ENCODE results near the gene DEDD2. TPM values are rescaled to one million over a fixed set of nuclear protein-coding genes. Genes with fewer than 3 reads are reported as not detected.
A peak's percentile ranks its signal among the peaks of the same experiment; 100 is the strongest.

DEDD2 gene
- total and polyA plus RNA-seq, 10 of the 15 experiments (the other 5 are each of a cell fraction or from before 2014, with no cell fraction given), result 2.5 to 24.7 (median 17.6) TPM

DNA sequence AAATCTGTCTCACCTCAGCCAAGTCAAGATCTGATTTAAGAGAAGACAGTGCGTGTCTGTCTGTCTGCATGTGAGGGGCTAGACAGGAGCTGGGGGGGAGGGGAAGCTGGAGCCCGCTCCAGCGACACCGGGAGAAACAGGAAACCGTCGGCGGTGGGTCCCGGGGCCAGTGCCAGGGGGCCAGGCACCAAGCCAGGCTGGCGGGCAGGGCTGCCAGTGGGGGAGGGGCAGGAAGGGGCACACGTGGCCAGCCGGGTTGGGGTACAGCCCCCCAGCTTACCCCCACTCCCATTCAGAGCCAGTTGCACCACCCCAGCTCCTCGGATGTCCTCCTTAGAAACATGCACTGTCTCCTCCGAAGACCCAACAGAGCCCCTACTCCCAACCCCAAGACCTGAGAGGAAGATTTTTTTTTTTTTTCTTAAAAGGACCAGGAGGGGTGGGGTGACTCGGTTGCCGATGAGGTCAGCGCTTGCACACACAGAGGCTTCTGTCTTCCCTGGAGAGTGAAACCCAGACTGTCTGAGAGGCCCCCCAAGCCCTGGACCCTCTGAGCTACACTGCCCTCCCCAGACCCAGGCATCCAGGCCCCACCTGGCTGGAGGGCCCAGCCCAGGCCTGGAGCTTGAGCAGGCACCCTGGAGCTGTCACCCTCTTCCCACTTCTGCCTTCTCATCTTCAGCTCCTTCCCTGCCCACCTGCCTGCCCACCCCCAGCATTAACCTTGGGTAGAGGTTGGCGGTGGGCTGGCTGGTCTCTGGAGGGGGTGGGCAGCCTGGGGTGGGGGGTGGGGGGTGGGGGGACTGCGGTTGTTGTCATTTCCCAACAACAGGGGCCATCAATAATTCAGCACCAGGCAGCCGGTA is 33.4 kb upstream of the DEDD2 start:
- Histone ChIP-seq H3K27me3 (replicated peaks in 1 of 2; ENCODE audit: control insufficient read depth in 2 of 2, insufficient read depth in 2 of 2, low read length in 1 of 2) (no peaks in the 10 kb centered on the region), H3K27ac (ENCODE audit: control insufficient read depth, insufficient read depth) (no peak overlapping the region), H4K20me1 (ENCODE audit: control insufficient read depth, insufficient read depth) (no peaks in the 10 kb centered on the region), H3K4me2 (ENCODE audit: control insufficient read depth, insufficient read depth) (peak overlapping the region; percentile 91), H3K36me3 (ENCODE audit: control insufficient read depth in 2 of 2, insufficient read depth in 2 of 2, low read length in 1 of 2) (peaks cover 0 to 7% of the 10 kb centered on the region in 2 experiments; a peak in 2 of 4 replicates), H3K79me2 (ENCODE audit: control insufficient read depth, insufficient read depth, low read length) (peaks cover 43% of the 10 kb centered on the region), H3K9ac (ENCODE audit: control insufficient read depth, insufficient read depth, low read length) (no peak overlapping the region), H3K4me3 (no peak overlapping the region), H3K9me3 (replicated peaks; ENCODE audit: control insufficient read depth, insufficient read depth, low read length) (no peaks in the 10 kb centered on the region), H3K4me1 (ENCODE audit: control insufficient read depth, insufficient read depth, low read length) (peaks cover 18% of the 10 kb centered on the region), H2AFZ (ENCODE audit: control insufficient read depth, low read depth, low read length) (no peak overlapping the region)
- FAIRE-seq (no peak), ATAC-seq (no peak), DNase-seq (ENCODE audit: low read depth, low spot score) (no peak)
- BruUV-seq (replicated peaks), result no TSS peak
- intact Hi-C loops (cut with micrococcal nuclease; ENCODE audit: unreplicated experiment), result no loop called here
- WGBS (ENCODE audit: insufficient coverage, insufficient replicate concordance, low lambda C conversion rate, missing lambda C conversion rate), result 44% methylated on average over 17 of the region's 19 CpGs
- in situ Hi-C loops (cut with MboI), result no loop called here
- POLR2A ChIA-PET, result interaction anchor here (0.5 to 1.8 kb wide), 5 partner anchors 8 to 57 kb away, joined by 3 to 13 read pairs (median 5); partner anchors contain the start of genes CIC and GSK3A
- RAD21 ChIA-PET (ENCODE audit: unreplicated experiment), result interaction anchor here (1.9 kb wide), 1 partner anchor 28 kb away, joined by 5 read pairs; no protein-coding TSS in a partner anchor
- peak; percentile 26; the same call in 1 of the 2 replicates for TF ChIP-seq ZNF384 (IDR thresholded peaks at IDR 0.05; ENCODE audit: borderline replicate concordance, low read depth, low read length)
- TF ChIP-seq CTCF (IDR thresholded peaks at IDR 0.05 in 2 of 3, conservative IDR thresholded peaks at IDR 0.05 in 1 of 3; ENCODE audit: control insufficient read depth in 2 of 3, extremely low read depth in 1 of 3, insufficient read depth in 1 of 3, low read depth in 3 of 3, low read length in 3 of 3), result no peak
- CTCF ChIA-PET, result interaction anchor here (0.6 to 2.3 kb wide), 4 partner anchors 18 to 48 kb away, joined by 3 to 19 read pairs (median 4); partner anchors contain the start of gene CIC
- SMC1A ChIA-PET (ENCODE audit: uncharacterized antibody, unreplicated experiment), result interaction anchor here (0.9 to 1.9 kb wide), 3 partner anchors 9 to 31 kb away, joined by 3 to 13 read pairs (median 3); partner anchors contain the start of gene GSK3A

Data from GM12878 (cell line).